GM12878 (cell line): Measurements from ENCODE around the gene STAG1. TPM values are rescaled to one million over a fixed set of nuclear protein-coding genes. Genes with fewer than 3 reads are reported as not detected.
A peak's percentile ranks its signal among the peaks of the same experiment; 100 is the strongest.

Experiments used
- ATAC-seq: fragments of 200-7000 bp; cut with Tn5 transposase; 3 replicates; pipeline ENCODE4 v1.9.1; 2020; ENCODE audit warnings: mild to moderate bottlenecking, moderate library complexity
- BruUV-seq: library from RNA; stranded (reverse); fragments of 400-500 nt; replicated peaks from 2 replicates; lab custom pipeline; 2021; lab: Mats Ljungman, UMichigan
- CTCF ChIA-PET: fragments of 300-600 bp; sonication (Branson Sonifier 250); formaldehyde crosslinking; extraction: SDS; loops from one replicate; lab custom pipeline; 2021; ENCODE audit warnings: inconsistent platforms; lab: Yijun Ruan, JAX
- POLR2A ChIA-PET: fragments of 350-600 bp; formaldehyde crosslinking; extraction: SDS; loops from one replicate; lab custom pipeline; 2021; ENCODE audit warnings: inconsistent platforms; lab: Charles Lee
- RAD21 ChIA-PET: fragments of 300-600 bp; sonication (Branson Sonifier 250); formaldehyde crosslinking; loops from one replicate; lab custom pipeline; 2023; ENCODE audit warnings: antibody characterized with exemption; ENCODE audit not compliant: unreplicated experiment; lab: Charles Lee
- SMC1A ChIA-PET: fragments of 300-600 bp; sonication (Branson Sonifier 250); formaldehyde crosslinking; loops from one replicate; lab custom pipeline; 2023; ENCODE audit not compliant: unreplicated experiment, uncharacterized antibody; lab: Charles Lee
- DNase-seq: peaks from one replicate; pipeline ENCODE4 v3.0.0-alpha.2; 2011; ENCODE audit warnings: low read depth, low spot score
- FAIRE-seq: peaks from 3 replicates; lab custom pipeline; 2011; peaks lifted over from hg19 to GRCh38; lab: Jason Lieb, UNC
- H2AFZ ChIP-seq: 2 replicates; pipeline ENCODE4 v1.6.0; 2011; ENCODE audit warnings: low read depth, low read length, control low read depth; ENCODE audit not compliant: control insufficient read depth
- H3K27ac ChIP-seq: 2 replicates; pipeline ENCODE4 v1.5.1; 2011; ENCODE audit warnings: control low read depth; ENCODE audit not compliant: control insufficient read depth, insufficient read depth
- H3K27me3 ChIP-seq, 2 experiments: replicated peaks in 1 of 2; 2 replicates each; pipeline versions ENCODE4 v1.6.0 to v1.6.1; 2011; ENCODE audit warnings: low read length in 1 of 2; ENCODE audit not compliant: control insufficient read depth in 2 of 2, insufficient read depth in 2 of 2
- H3K36me3 ChIP-seq, 2 experiments: 2 replicates each; pipeline ENCODE4 v1.5.1; 2011; ENCODE audit warnings: low read length in 1 of 2; ENCODE audit not compliant: control insufficient read depth in 2 of 2, insufficient read depth in 2 of 2
- H3K4me1 ChIP-seq: 2 replicates; pipeline ENCODE4 v1.6.1; 2011; ENCODE audit warnings: mild to moderate bottlenecking, low read length, moderate library complexity, mixed read lengths; ENCODE audit not compliant: control insufficient read depth, insufficient read depth
- H3K4me2 ChIP-seq: 2 replicates; pipeline ENCODE4 v1.6.0; 2011; ENCODE audit warnings: control low read depth; ENCODE audit not compliant: control insufficient read depth, insufficient read depth
- H3K4me3 ChIP-seq: fragments of 200-600 bp; sonication (generic); 2 replicates; pipeline ENCODE4 v1.5.1; 2016
- H3K79me2 ChIP-seq: 2 replicates; pipeline ENCODE4 v1.6.0; 2011; ENCODE audit warnings: low read length; ENCODE audit not compliant: control insufficient read depth, insufficient read depth
- H3K9ac ChIP-seq: 2 replicates; pipeline ENCODE4 v1.8.0; 2011; ENCODE audit warnings: low read length, control low read depth, mixed read lengths; ENCODE audit not compliant: control insufficient read depth, insufficient read depth
- H3K9me3 ChIP-seq: replicated peaks from 3 replicates; pipeline ENCODE4 v1.5.1; 2011; ENCODE audit warnings: mild to moderate bottlenecking, low read length; ENCODE audit not compliant: control insufficient read depth, insufficient read depth
- H4K20me1 ChIP-seq: 2 replicates; pipeline ENCODE4 v1.6.0; 2011; ENCODE audit not compliant: control insufficient read depth, insufficient read depth
- FOS ChIP-seq: IDR thresholded peaks from 3 replicates; pipeline ENCODE4 v1.6.1; 2011; ENCODE audit warnings: borderline replicate concordance; ENCODE audit not compliant: insufficient read length; ENCODE audit errors: extremely low read depth
- PAX8 ChIP-seq: fragments of 450-650 bp; IDR thresholded peaks from 2 replicates; pipeline ENCODE4 v1.6.1; 2017; ENCODE audit warnings: mild to moderate bottlenecking, moderate library complexity
- POLR2A ChIP-seq: IDR thresholded peaks from 2 replicates; pipeline ENCODE4 v1.6.1; 2011; ENCODE audit warnings: low read depth, mild to moderate bottlenecking, low read length
- RAD21 ChIP-seq: IDR thresholded peaks from 2 replicates; pipeline ENCODE4 v1.6.1; 2011; ENCODE audit warnings: mild to moderate bottlenecking, low read depth, low read length, moderate library complexity; ENCODE audit not compliant: insufficient read depth
- RCOR1 ChIP-seq: conservative IDR thresholded peaks from 2 replicates; pipeline ENCODE4 v1.6.1; 2012; ENCODE audit warnings: low read depth, low read length, improper control_type of control experiment
- SMAD5 ChIP-seq: IDR thresholded peaks from 2 replicates; pipeline ENCODE4 v1.6.1; 2016; ENCODE audit warnings: antibody characterized with exemption, low read depth
- SUZ12 ChIP-seq: fragments of 200-600 bp; sonication (generic); IDR thresholded peaks from one replicate; pipeline ENCODE4 v1.6.1; 2018; ENCODE audit warnings: antibody characterized with exemption, mild to moderate bottlenecking; ENCODE audit not compliant: unreplicated experiment
- WGBS: methylation state at CpG from one replicate; pipeline ENCODE4 v1.1.6; 2016; ENCODE audit warnings: low lambda C conversion rate; ENCODE audit not compliant: insufficient replicate concordance, insufficient coverage; ENCODE audit errors: missing lambda C conversion rate; 5-methylcytosine and 5-hydroxymethylcytosine counted together
- in situ Hi-C: fragments of 300-500 bp; cut with MboI; formaldehyde crosslinking; loops from 9 replicates; pipeline ENCODE4 v1.14.3; 2018; ENCODE audit warnings: mixed read lengths
- intact Hi-C: fragments of 100-400 bp; cut with micrococcal nuclease; formaldehyde crosslinking; loops from one replicate; pipeline ENCODE4 v1.14.2; 2022; ENCODE audit not compliant: unreplicated experiment
- polyA plus RNA-seq, 11 experiments: library from polyadenylated mRNA; depleted of rRNA in 4 of 11; unstranded in 6 of 11; stranded (reverse) in 5 of 11; fragments of >200 nt; fragmentation: Nextera tagmentation in 4 of 11; fragmentation: Illumina TruSeq in 1 of 11; extraction: Ambion mirVana in 4 of 11; extraction: Trizol in 1 of 11; gene quantifications; 1 replicate in 1 of 11; 2 replicates in 10 of 11; pipeline versions ENCODE4 v1.2.1 to v1.2.3, GENCODE V29; 2011 to 2016; ENCODE audit warnings: inconsistent platforms in 2 of 11, missing spikeins in 2 of 11, low read depth in 1 of 11
- total RNA-seq, 4 experiments: library from RNA; depleted of rRNA in 3 of 4; stranded (reverse); fragments of >200 nt in 3 of 4; fragmentation: Illumina TruSeq in 1 of 4; extraction: Trizol in 1 of 4; gene quantifications; 2 replicates each; pipeline versions ENCODE4 v1.2.1 to v1.2.3, GENCODE V29; 2013 to 2021
- TF ChIP-seq, protein P1 (sequence below): fragments of 150-350 bp; IDR thresholded peaks from 2 replicates; pipeline ENCODE4 v1.6.1; 2016; ENCODE audit warnings: low read depth, low read length
- TF ChIP-seq, protein P2 (sequence below): fragments of 450-650 bp; formaldehyde crosslinking; IDR thresholded peaks from 2 replicates; pipeline ENCODE4 v1.4.0; 2022; ENCODE audit warnings: mild to moderate bottlenecking, moderate library complexity
- TF ChIP-seq, protein P3 (sequence below), 3 experiments: IDR thresholded peaks in 2 of 3; conservative IDR thresholded peaks in 1 of 3; 2 replicates each; pipeline ENCODE4 v1.5.1; 2011; ENCODE audit warnings: low read depth in 3 of 3, low read length in 3 of 3, mild to moderate bottlenecking in 3 of 3, control low read depth in 2 of 3, moderate library complexity in 2 of 3, inconsistent platforms in 1 of 3, mixed read lengths in 1 of 3; ENCODE audit not compliant: control insufficient read depth in 2 of 3, insufficient read depth in 1 of 3; ENCODE audit errors: extremely low read depth in 1 of 3
- TF ChIP-seq, protein P4 (sequence below): fragments of 450-650 bp; IDR thresholded peaks from 2 replicates; pipeline ENCODE4 v1.6.1; 2017; ENCODE audit warnings: mild to moderate bottlenecking

The STAG1 gene
- total and polyA plus RNA-seq, 10 of the 15 experiments (the other 5 are each of a cell fraction or from before 2014, with no cell fraction given): 4.4 to 30.1 (median 20.2) TPM

DNA sequence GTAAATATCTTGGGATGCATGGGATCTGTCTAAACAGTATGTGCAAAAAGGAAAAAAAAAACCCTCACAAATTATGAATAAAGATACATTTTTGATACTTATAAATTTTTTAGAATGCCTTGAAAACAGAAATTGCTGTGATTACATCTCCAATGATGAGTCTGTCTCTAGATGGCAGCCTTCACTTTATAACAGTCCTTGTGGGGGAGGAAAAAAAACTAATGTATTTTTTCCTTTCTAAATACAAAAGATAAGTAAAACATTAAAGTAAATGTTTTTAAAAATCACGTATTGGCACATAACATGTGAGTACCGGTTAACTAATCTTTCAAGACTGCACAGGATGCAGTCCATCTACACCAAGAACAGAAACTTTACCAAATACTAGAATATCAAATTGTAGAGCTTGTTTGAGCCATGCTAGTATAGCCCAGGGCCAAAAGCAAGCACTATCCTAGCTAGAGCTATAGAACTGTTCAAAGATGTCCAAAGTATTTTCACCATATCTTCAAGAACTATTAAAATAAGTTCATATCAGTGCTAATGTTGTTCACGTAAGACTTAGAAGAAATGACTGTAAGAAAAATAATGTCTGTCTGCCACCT, 206.4 kb downstream of the STAG1 start:
- ChIA-PET RAD21 (interaction anchor here (0.5 to 4.3 kb wide), 6 partner anchors 153 to 468 kb away, joined by 3 to 43 read pairs (median 6); partner anchors contain the start of gene STAG1), POLR2A (interaction anchor here (0.9 kb wide), 1 partner anchor 173 kb away, joined by 3 read pairs; no protein-coding TSS in a partner anchor), CTCF (interaction anchor here (0.6 to 5.8 kb wide), 6 partner anchors 9 to 468 kb away, joined by 3 to 47 read pairs (median 4); partner anchors contain the start of gene STAG1), SMC1A (interaction anchor here (0.5 to 2.9 kb wide), 9 partner anchors 48 to 471 kb away, joined by 3 to 10 read pairs (median 4); partner anchors contain the start of gene STAG1)
- Histone ChIP-seq H3K79me2 (no peaks in the 10 kb centered on the region), H3K4me1 (no peaks in the 10 kb centered on the region), H2AFZ (no peak overlapping the region), H3K36me3 (no peaks in the 10 kb centered on the region), H3K27ac (no peak overlapping the region), H4K20me1 (no peaks in the 10 kb centered on the region), H3K4me2 (no peak overlapping the region), H3K9ac (no peak overlapping the region), H3K9me3 (peaks cover 3% of the 10 kb centered on the region; the same call in 2 of the 3 replicates), H3K27me3 (no peaks in the 10 kb centered on the region), H3K4me3 (no peak overlapping the region)
- no TSS peak for BruUV-seq
- 98% methylated on average over 3 of the region's 3 CpGs for WGBS
- intact Hi-C loops (loop anchor here (2.0 kb wide), 1 partner anchor 205 kb away; no protein-coding TSS in a partner anchor), in situ Hi-C loops (no loop called here)
- no peak for FAIRE-seq
- ATAC-seq: no peak
- DNase-seq: no peak
- TF ChIP-seq, protein P1, sequence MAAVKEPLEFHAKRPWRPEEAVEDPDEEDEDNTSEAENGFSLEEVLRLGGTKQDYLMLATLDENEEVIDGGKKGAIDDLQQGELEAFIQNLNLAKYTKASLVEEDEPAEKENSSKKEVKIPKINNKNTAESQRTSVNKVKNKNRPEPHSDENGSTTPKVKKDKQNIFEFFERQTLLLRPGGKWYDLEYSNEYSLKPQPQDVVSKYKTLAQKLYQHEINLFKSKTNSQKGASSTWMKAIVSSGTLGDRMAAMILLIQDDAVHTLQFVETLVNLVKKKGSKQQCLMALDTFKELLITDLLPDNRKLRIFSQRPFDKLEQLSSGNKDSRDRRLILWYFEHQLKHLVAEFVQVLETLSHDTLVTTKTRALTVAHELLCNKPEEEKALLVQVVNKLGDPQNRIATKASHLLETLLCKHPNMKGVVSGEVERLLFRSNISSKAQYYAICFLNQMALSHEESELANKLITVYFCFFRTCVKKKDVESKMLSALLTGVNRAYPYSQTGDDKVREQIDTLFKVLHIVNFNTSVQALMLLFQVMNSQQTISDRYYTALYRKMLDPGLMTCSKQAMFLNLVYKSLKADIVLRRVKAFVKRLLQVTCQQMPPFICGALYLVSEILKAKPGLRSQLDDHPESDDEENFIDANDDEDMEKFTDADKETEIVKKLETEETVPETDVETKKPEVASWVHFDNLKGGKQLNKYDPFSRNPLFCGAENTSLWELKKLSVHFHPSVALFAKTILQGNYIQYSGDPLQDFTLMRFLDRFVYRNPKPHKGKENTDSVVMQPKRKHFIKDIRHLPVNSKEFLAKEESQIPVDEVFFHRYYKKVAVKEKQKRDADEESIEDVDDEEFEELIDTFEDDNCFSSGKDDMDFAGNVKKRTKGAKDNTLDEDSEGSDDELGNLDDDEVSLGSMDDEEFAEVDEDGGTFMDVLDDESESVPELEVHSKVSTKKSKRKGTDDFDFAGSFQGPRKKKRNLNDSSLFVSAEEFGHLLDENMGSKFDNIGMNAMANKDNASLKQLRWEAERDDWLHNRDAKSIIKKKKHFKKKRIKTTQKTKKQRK: no peak
- TF ChIP-seq, protein P2, sequence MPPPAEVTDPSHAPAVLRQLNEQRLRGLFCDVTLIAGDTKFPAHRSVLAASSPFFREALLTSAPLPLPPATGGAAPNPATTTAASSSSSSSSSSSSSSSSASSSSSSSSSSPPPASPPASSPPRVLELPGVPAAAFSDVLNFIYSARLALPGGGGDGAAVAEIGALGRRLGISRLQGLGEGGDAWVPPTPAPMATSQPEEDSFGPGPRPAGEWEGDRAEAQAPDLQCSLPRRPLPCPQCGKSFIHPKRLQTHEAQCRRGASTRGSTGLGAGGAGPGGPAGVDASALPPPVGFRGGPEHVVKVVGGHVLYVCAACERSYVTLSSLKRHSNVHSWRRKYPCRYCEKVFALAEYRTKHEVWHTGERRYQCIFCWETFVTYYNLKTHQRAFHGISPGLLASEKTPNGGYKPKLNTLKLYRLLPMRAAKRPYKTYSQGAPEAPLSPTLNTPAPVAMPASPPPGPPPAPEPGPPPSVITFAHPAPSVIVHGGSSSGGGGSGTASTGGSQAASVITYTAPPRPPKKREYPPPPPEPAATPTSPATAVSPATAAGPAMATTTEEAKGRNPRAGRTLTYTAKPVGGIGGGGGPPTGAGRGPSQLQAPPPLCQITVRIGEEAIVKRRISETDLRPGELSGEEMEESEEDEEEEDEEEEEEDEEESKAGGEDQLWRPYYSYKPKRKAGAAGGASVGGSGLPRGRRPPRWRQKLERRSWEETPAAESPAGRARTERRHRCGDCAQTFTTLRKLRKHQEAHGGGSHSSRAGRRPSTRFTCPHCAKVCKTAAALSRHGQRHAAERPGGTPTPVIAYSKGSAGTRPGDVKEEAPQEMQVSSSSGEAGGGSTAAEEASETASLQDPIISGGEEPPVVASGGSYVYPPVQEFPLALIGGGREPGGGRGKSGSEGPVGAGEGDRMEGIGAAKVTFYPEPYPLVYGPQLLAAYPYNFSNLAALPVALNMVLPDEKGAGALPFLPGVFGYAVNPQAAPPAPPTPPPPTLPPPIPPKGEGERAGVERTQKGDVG (CRISPR knock-in tag): no peak
- no peak for TF ChIP-seq SMAD5
- no peak for TF ChIP-seq SUZ12
- no peak for TF ChIP-seq POLR2A
- TF ChIP-seq, protein P3, sequence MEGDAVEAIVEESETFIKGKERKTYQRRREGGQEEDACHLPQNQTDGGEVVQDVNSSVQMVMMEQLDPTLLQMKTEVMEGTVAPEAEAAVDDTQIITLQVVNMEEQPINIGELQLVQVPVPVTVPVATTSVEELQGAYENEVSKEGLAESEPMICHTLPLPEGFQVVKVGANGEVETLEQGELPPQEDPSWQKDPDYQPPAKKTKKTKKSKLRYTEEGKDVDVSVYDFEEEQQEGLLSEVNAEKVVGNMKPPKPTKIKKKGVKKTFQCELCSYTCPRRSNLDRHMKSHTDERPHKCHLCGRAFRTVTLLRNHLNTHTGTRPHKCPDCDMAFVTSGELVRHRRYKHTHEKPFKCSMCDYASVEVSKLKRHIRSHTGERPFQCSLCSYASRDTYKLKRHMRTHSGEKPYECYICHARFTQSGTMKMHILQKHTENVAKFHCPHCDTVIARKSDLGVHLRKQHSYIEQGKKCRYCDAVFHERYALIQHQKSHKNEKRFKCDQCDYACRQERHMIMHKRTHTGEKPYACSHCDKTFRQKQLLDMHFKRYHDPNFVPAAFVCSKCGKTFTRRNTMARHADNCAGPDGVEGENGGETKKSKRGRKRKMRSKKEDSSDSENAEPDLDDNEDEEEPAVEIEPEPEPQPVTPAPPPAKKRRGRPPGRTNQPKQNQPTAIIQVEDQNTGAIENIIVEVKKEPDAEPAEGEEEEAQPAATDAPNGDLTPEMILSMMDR (IDR thresholded peaks at IDR 0.05 in 2 of 3, conservative IDR thresholded peaks at IDR 0.05 in 1 of 3; ENCODE audit: control insufficient read depth in 2 of 3, extremely low read depth in 1 of 3, insufficient read depth in 1 of 3, low read depth in 3 of 3, low read length in 3 of 3): peak in 2 of 3 experiments; percentile 11 to 37; a peak in 2 of 6 replicates
- no peak for TF ChIP-seq PAX8
- TF ChIP-seq FOS: no peak
- TF ChIP-seq RAD21: peak; percentile 51
- no peak for TF ChIP-seq RCOR1
- TF ChIP-seq, protein P4, sequence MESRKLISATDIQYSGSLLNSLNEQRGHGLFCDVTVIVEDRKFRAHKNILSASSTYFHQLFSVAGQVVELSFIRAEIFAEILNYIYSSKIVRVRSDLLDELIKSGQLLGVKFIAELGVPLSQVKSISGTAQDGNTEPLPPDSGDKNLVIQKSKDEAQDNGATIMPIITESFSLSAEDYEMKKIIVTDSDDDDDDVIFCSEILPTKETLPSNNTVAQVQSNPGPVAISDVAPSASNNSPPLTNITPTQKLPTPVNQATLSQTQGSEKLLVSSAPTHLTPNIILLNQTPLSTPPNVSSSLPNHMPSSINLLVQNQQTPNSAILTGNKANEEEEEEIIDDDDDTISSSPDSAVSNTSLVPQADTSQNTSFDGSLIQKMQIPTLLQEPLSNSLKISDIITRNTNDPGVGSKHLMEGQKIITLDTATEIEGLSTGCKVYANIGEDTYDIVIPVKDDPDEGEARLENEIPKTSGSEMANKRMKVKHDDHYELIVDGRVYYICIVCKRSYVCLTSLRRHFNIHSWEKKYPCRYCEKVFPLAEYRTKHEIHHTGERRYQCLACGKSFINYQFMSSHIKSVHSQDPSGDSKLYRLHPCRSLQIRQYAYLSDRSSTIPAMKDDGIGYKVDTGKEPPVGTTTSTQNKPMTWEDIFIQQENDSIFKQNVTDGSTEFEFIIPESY: no peak
